Measurements from ENCODE around the gene GALNT9.

Gene GALNT9

GRCh38 chr12:132339856-132340255 is 10.5 kb upstream of the GALNT9 start:
- H3K4me1 ChIP-seq, result peaks cover 53% of the 10 kb centered on the region
- no peak overlapping the region for H3K4me2 ChIP-seq
- peaks cover 10% of the 10 kb centered on the region for H3K9me3 ChIP-seq
- H3K27ac ChIP-seq, result no peak overlapping the region
- peaks cover 15% of the 10 kb centered on the region for H3K27me3 ChIP-seq
- no peak overlapping the region for H3K4me3 ChIP-seq
- TF ChIP-seq Cebpa-rat (IDR thresholded peaks at IDR 0.05), result no peak
- no peaks in the 10 kb centered on the region for H4K20me1 ChIP-seq
- no peaks in the 10 kb centered on the region for H3K36me3 ChIP-seq
- H3K9ac ChIP-seq, result no peak overlapping the region

GRCh38 chr12:132338781-132339180 is 9.4 kb upstream of the GALNT9 start:
- TF ChIP-seq Cebpa-rat (IDR thresholded peaks at IDR 0.05), result no peak
- H3K27me3 ChIP-seq, result peaks cover 6% of the 10 kb centered on the region
- H3K9ac ChIP-seq, result no peak overlapping the region
- no peak overlapping the region for H3K4me3 ChIP-seq
- H3K27ac ChIP-seq, result no peak overlapping the region
- H3K4me1 ChIP-seq, result peaks cover 43% of the 10 kb centered on the region
- H3K9me3 ChIP-seq, result peaks cover 10% of the 10 kb centered on the region
- no peaks in the 10 kb centered on the region for H3K36me3 ChIP-seq
- H4K20me1 ChIP-seq, result no peaks in the 10 kb centered on the region
- H3K4me2 ChIP-seq, result no peak overlapping the region

- H3K27me3 ChIP-seq, result peaks cover 1% of the 10 kb centered on the region; the same call in 1 of the 2 replicates
- no peaks in the 10 kb centered on the region for H4K20me1 ChIP-seq
- no peak for TF ChIP-seq Cebpa-rat (IDR thresholded peaks at IDR 0.05)
- no peaks in the 10 kb centered on the region for H3K36me3 ChIP-seq
- no peak overlapping the region for H3K4me2 ChIP-seq
- H3K4me1 ChIP-seq, result peaks cover 39% of the 10 kb centered on the region
- no peak overlapping the region for H3K9ac ChIP-seq
- H3K9me3 ChIP-seq, result peaks cover 13% of the 10 kb centered on the region
- no peak overlapping the region for H3K27ac ChIP-seq
- no peak overlapping the region for H3K4me3 ChIP-seq
Observed at GRCh38 chr12:132338311-132338710, 8.9 kb upstream of the GALNT9 start.

GRCh38 chr12:132337557-132337956 is 8.2 kb upstream of the GALNT9 start:
- Histone ChIP-seq H3K36me3 (no peaks in the 10 kb centered on the region), H3K9ac (no peak overlapping the region), H3K4me1 (peaks cover 31% of the 10 kb centered on the region), H3K4me3 (no peak overlapping the region), H4K20me1 (no peaks in the 10 kb centered on the region), H3K4me2 (0 out of 2 replicates have a peak overlapping the region, but pooled peaks have one; percentile 19), H3K27me3 (no peaks in the 10 kb centered on the region; the same call in 1 of the 2 replicates), H3K27ac (no peak overlapping the region), H3K9me3 (peaks cover 19% of the 10 kb centered on the region)
- TF ChIP-seq Cebpa-rat (IDR thresholded peaks at IDR 0.05), result no peak

GRCh38 chr12:132336451-132337413 is 7.3 kb upstream of the GALNT9 start:
- peaks cover 23% of the 10 kb centered on the region for H3K4me1 ChIP-seq
- no peaks in the 10 kb centered on the region; the same call in 1 of the 2 replicates for H3K27me3 ChIP-seq
- H3K4me2 ChIP-seq, result 0 out of 2 replicates have a peak overlapping the region, but pooled peaks have one; percentile 19
- H3K27ac ChIP-seq, result no peak overlapping the region
- no peak for TF ChIP-seq Cebpa-rat (IDR thresholded peaks at IDR 0.05)
- no peaks in the 10 kb centered on the region for H4K20me1 ChIP-seq
- H3K9me3 ChIP-seq, result peaks cover 19% of the 10 kb centered on the region
- no peak overlapping the region for H3K4me3 ChIP-seq
- H3K9ac ChIP-seq, result no peak overlapping the region
- no peaks in the 10 kb centered on the region for H3K36me3 ChIP-seq

GRCh38 chr12:132335179-132335756 is 5.9 kb upstream of the GALNT9 start:
- peaks cover 13% of the 10 kb centered on the region for H3K9me3 ChIP-seq

GRCh38 chr12:132333766-132334165 is 4.4 kb upstream of the GALNT9 start:
- H3K4me3 ChIP-seq, result no peak overlapping the region
- peaks cover 17% of the 10 kb centered on the region for H3K4me1 ChIP-seq
- peaks cover 17% of the 10 kb centered on the region for H3K27me3 ChIP-seq
- no peak overlapping the region for H3K9ac ChIP-seq
- H3K9me3 ChIP-seq, result peaks cover 9% of the 10 kb centered on the region
- no peak overlapping the region for H3K27ac ChIP-seq
- no peaks in the 10 kb centered on the region for H3K36me3 ChIP-seq
- no peak overlapping the region for H3K4me2 ChIP-seq
- peaks cover 2% of the 10 kb centered on the region; the same call in 1 of the 2 replicates for H4K20me1 ChIP-seq
- TF ChIP-seq Cebpa-rat (IDR thresholded peaks at IDR 0.05), result no peak

More at GRCh38 chr12:132335179-132335756, 5.9 kb upstream of the GALNT9 start:
- Histone ChIP-seq H3K9ac (no peak overlapping the region), H3K36me3 (no peaks in the 10 kb centered on the region), H4K20me1 (no peaks in the 10 kb centered on the region), H3K4me1 (peaks cover 17% of the 10 kb centered on the region), H3K4me3 (no peak overlapping the region), H3K27me3 (peaks cover 6% of the 10 kb centered on the region), H3K27ac (no peak overlapping the region), H3K4me2 (no peak overlapping the region)
- no peak for TF ChIP-seq Cebpa-rat (IDR thresholded peaks at IDR 0.05)

- Histone ChIP-seq H3K4me2 (no peak overlapping the region), H4K20me1 (peaks cover 7% of the 10 kb centered on the region; the same call in 1 of the 2 replicates), H3K36me3 (no peaks in the 10 kb centered on the region), H3K27ac (no peak overlapping the region), H3K9me3 (peaks cover 9% of the 10 kb centered on the region), H3K9ac (no peak overlapping the region), H3K4me1 (peaks cover 21% of the 10 kb centered on the region), H3K27me3 (peaks cover 22% of the 10 kb centered on the region), H3K4me3 (no peak overlapping the region)
- TF ChIP-seq Cebpa-rat (IDR thresholded peaks at IDR 0.05), result no peak
Observed at GRCh38 chr12:132333273-132333672, 3.9 kb upstream of the GALNT9 start.

- Histone ChIP-seq H3K4me3 (no peak overlapping the region), H3K27me3 (peaks cover 23% of the 10 kb centered on the region), H3K9me3 (peaks cover 9% of the 10 kb centered on the region), H3K36me3 (no peaks in the 10 kb centered on the region), H3K9ac (no peak overlapping the region), H4K20me1 (peaks cover 12% of the 10 kb centered on the region), H3K27ac (no peak overlapping the region), H3K4me2 (no peak overlapping the region), H3K4me1 (peaks cover 37% of the 10 kb centered on the region)
- TF ChIP-seq Cebpa-rat (IDR thresholded peaks at IDR 0.05), result no peak
Observed at GRCh38 chr12:132330549-132330881, 1.1 kb upstream of the GALNT9 start.
